Left cardiac atrium (tissue), 4 donors: ENCODE measurements around the gene COL13A1. TPM values are rescaled to one million over a fixed set of nuclear protein-coding genes. Genes with fewer than 3 reads are reported as not detected.
A peak's percentile ranks its signal among the peaks of the same experiment; 100 is the strongest.

Source experiments
- ATAC-seq, 2 donors: fragments of 200-7000 bp; cut with Tn5 transposase; one replicate each; pipeline ENCODE4 v1.9.1; 2020; ENCODE audit warnings: mild to moderate bottlenecking in 2 of 2, moderate library complexity in 2 of 2
- DNase-seq: peaks from one replicate; pipeline ENCODE4 v3.0.0-alpha.2; 2020
- intact Hi-C, 2 donors: fragments of 100-400 bp; cut with DNase I; formaldehyde crosslinking; loops; one replicate each; pipeline versions ENCODE4 v1.14.1 to v1.15.1; 2022 to 2023
- total RNA-seq, 2 donors: library from RNA; stranded (reverse); fragmentation: NEBNext Ultra II Directional; extraction: Animal tissue kit (Norgen Biotek cat#: 25700); gene quantifications; one replicate each; pipeline ENCODE4 v1.2.1, GENCODE V29; 2021
- donor health status: DM: no; HTN: yes; CAD: no.
- donor health status: DM: no; HTN: yes; CAD: no; lungs with severe emphysema.
- donor health status: DM: yes; HTN: yes; CAD: no.
- donor health status: Dilated cardiomyopathy.

Gene COL13A1
- total RNA-seq, 2 donors from 2014 or later, result 3.8 to 6.7 TPM

GRCh38 chr10:69786791-69787190, 14.9 kb upstream of the COL13A1 start:
- intact Hi-C loops, result loop anchor here (5.0 kb wide), 2 partner anchors 126 to 131 kb away; no protein-coding TSS in a partner anchor
- ATAC-seq, result peak; percentile 36 to 55

GRCh38 chr10:69787681-69788080, 14.0 kb upstream of the COL13A1 start:
- intact Hi-C loops, result loop anchor here (5.0 kb wide), 2 partner anchors 125 to 130 kb away; no protein-coding TSS in a partner anchor
- ATAC-seq, result no peak
- no peak for DNase-seq

More at GRCh38 chr10:69786791-69787190, 14.9 kb upstream of the COL13A1 start:
- DNase-seq, result no peak

- intact Hi-C loops, result loop anchor here (5.0 kb wide), 2 partner anchors 123 to 128 kb away; no protein-coding TSS in a partner anchor
- no peak for ATAC-seq
- DNase-seq, result no peak
These were observed 12.5 kb upstream of the COL13A1 start for GRCh38 chr10:69789164-69789576.

- no peak for ATAC-seq
- DNase-seq, result no peak
- intact Hi-C loops, result no loop called here
These were observed 9.9 kb upstream of the COL13A1 start for GRCh38 chr10:69791812-69792211.

- ATAC-seq, result peak in 1 of 2 donors; percentile 12
- intact Hi-C loops, result no loop called here
- no peak for DNase-seq
These were observed 9.4 kb upstream of the COL13A1 start for GRCh38 chr10:69792341-69792740.

GRCh38 chr10:69794673-69795072, 7.0 kb upstream of the COL13A1 start:
- intact Hi-C loops, result loop anchor here in 1 of 2 donors (5.0 kb wide), 1 partner anchor 147 kb away; no protein-coding TSS in a partner anchor
- DNase-seq, result no peak
- no peak for ATAC-seq

- ATAC-seq (no peak), DNase-seq (no peak)
- intact Hi-C loops, result loop anchor here in 1 of 2 donors (5.0 kb wide), 1 partner anchor 148 kb away; no protein-coding TSS in a partner anchor
These were observed 6.3 kb upstream of the COL13A1 start for GRCh38 chr10:69795242-69795934.

- ATAC-seq, result no peak
- intact Hi-C loops, result loop anchor here in 1 of 2 donors (5.0 kb wide), 1 partner anchor 151 kb away; no protein-coding TSS in a partner anchor
- no peak for DNase-seq
These were observed 3.7 kb upstream of the COL13A1 start for GRCh38 chr10:69797959-69798358.

- DNase-seq (no peak), ATAC-seq (peak in 1 of 2 donors; percentile 50)
- intact Hi-C loops, result loop anchor here (5.0 to 10.0 kb wide), 4 partner anchors 68 to 155 kb away; no protein-coding TSS in a partner anchor
These were observed 1.6 kb upstream of the COL13A1 start for GRCh38 chr10:69800109-69800508.

GRCh38 chr10:69800665-69801064, 1.0 kb upstream of the COL13A1 start:
- intact Hi-C loops, result loop anchor here (5.0 to 10.0 kb wide), 4 partner anchors 68 to 156 kb away; no protein-coding TSS in a partner anchor
- ATAC-seq (no peak), DNase-seq (no peak)

- ATAC-seq (peak; percentile 45 to 52), DNase-seq (peak; percentile 63)
- intact Hi-C loops, result loop anchor here (5.0 to 10.0 kb wide), 4 partner anchors 69 to 156 kb away; no protein-coding TSS in a partner anchor
These were observed 642 bp upstream of the COL13A1 start for GRCh38 chr10:69801094-69801433.

- ATAC-seq (peak; percentile 66 to 69), DNase-seq (peak; percentile 48)
- intact Hi-C loops, result loop anchor here (5.0 to 10.0 kb wide), 4 partner anchors 70 to 158 kb away; no protein-coding TSS in a partner anchor
These were observed 887 bp downstream of the COL13A1 start for GRCh38 chr10:69802424-69803161.

- intact Hi-C loops, result loop anchor here (5.0 to 10.0 kb wide), 4 partner anchors 72 to 159 kb away; no protein-coding TSS in a partner anchor
- no peak for ATAC-seq
- DNase-seq, result no peak
These were observed 2.1 kb downstream of the COL13A1 start for GRCh38 chr10:69803809-69804208.

GRCh38 chr10:69804775-69805174, 3.1 kb downstream of the COL13A1 start:
- no peak for DNase-seq
- intact Hi-C loops, result loop anchor here (5.0 to 10.0 kb wide), 4 partner anchors 72 to 160 kb away; no protein-coding TSS in a partner anchor
- no peak for ATAC-seq

- intact Hi-C loops, result loop anchor here in 1 of 2 donors (10.0 kb wide), 1 partner anchor 162 kb away; no protein-coding TSS in a partner anchor
- no peak for ATAC-seq
These were observed 5.4 kb downstream of the COL13A1 start for GRCh38 chr10:69807122-69807521.

GRCh38 chr10:69807696-69808095, 6.0 kb downstream of the COL13A1 start:
- intact Hi-C loops, result loop anchor here in 1 of 2 donors (10.0 kb wide), 1 partner anchor 163 kb away; no protein-coding TSS in a partner anchor
- no peak for DNase-seq
- ATAC-seq, result no peak

More at GRCh38 chr10:69807122-69807521, 5.4 kb downstream of the COL13A1 start:
- DNase-seq, result no peak

- intact Hi-C loops, result loop anchor here in 1 of 2 donors (10.0 kb wide), 1 partner anchor 165 kb away; no protein-coding TSS in a partner anchor
- DNase-seq (no peak), ATAC-seq (no peak)
These were observed 7.6 kb downstream of the COL13A1 start for GRCh38 chr10:69809318-69809717.

- ATAC-seq, result peak; percentile 12 to 18
- intact Hi-C loops, result no loop called here
- DNase-seq, result no peak
These were observed 8.4 kb downstream of the COL13A1 start for GRCh38 chr10:69810097-69810496.

- DNase-seq, result no peak
- intact Hi-C loops, result no loop called here
- no peak for ATAC-seq
These were observed 9.1 kb downstream of the COL13A1 start for GRCh38 chr10:69810675-69811397.
